Midbrain (tissue), 1 donor: ENCODE measurements around the gene SMIM5.
"Not testable (repeated sequence)": the region's sequence is repeated elsewhere in the genome, so short reads cannot be mapped to it uniquely, and the experiment has no call there.

ENCODE experiments used
- DNase-seq: peaks from one replicate; lab custom pipeline; 2025; lab: John Stamatoyannopoulos, UW

Gene SMIM5

GRCh38 chr17:75625813-75626486 is 7.3 kb upstream of the SMIM5 start:
- peak; percentile 13 for DNase-seq

- no peak for DNase-seq
These were observed 6.7 kb upstream of the SMIM5 start for GRCh38 chr17:75626496-75627038.

GRCh38 chr17:75627094-75627493 is 6.1 kb upstream of the SMIM5 start:
- no peak for DNase-seq

GRCh38 chr17:75628425-75628824 is 4.8 kb upstream of the SMIM5 start:
- no peak for DNase-seq

- DNase-seq = no peak
These were observed 4.1 kb upstream of the SMIM5 start for GRCh38 chr17:75629157-75629556.

- DNase-seq = no peak
These were observed 2.9 kb upstream of the SMIM5 start for GRCh38 chr17:75630071-75630917.

- DNase-seq = no peak
These were observed 1.9 kb upstream of the SMIM5 start for GRCh38 chr17:75631353-75631752.

- DNase-seq = no peak
These were observed 806 bp upstream of the SMIM5 start for GRCh38 chr17:75632428-75632827.

- peak; percentile 84 for DNase-seq
These were observed 497 bp downstream of the SMIM5 start for GRCh38 chr17:75633486-75634375.

GRCh38 chr17:75634376-75634740 is 1.1 kb downstream of the SMIM5 start:
- no peak for DNase-seq

GRCh38 chr17:75634754-75635609 is 1.7 kb downstream of the SMIM5 start:
- DNase-seq = no peak

- DNase-seq = peak; percentile 68
These were observed 2.5 kb downstream of the SMIM5 start for GRCh38 chr17:75635610-75636202.

- DNase-seq = no peak
These were observed 3.3 kb downstream of the SMIM5 start for GRCh38 chr17:75636381-75637142.

- peak; percentile 31 for DNase-seq
These were observed 3.9 kb downstream of the SMIM5 start for GRCh38 chr17:75637143-75637538.

- no peak for DNase-seq
These were observed 4.3 kb downstream of the SMIM5 start for GRCh38 chr17:75637551-75637950.

- DNase-seq = not testable (repeated sequence)
These were observed 4.8 kb downstream of the SMIM5 start for GRCh38 chr17:75638039-75638438.

- DNase-seq = no peak
These were observed 5.7 kb downstream of the SMIM5 start for GRCh38 chr17:75638893-75639292.

- no peak for DNase-seq
These were observed 6.1 kb downstream of the SMIM5 start for GRCh38 chr17:75639327-75639726.

- DNase-seq = no peak
These were observed 6.7 kb downstream of the SMIM5 start for GRCh38 chr17:75639771-75640555.
